A673 (cell line): ENCODE results near the gene BCAT1. TPM values are rescaled to one million over a fixed set of nuclear protein-coding genes. Genes with fewer than 3 reads are reported as not detected.
"Not testable (repeated sequence)": the region's sequence is repeated elsewhere in the genome, so short reads cannot be mapped to it uniquely, and the experiment has no call there.

Experiments used
- BruUV-seq: library from RNA; stranded (reverse); fragments of 400-500 nt; replicated peaks from 2 replicates; lab custom pipeline; 2021; lab: Mats Ljungman, UMichigan
- CTCF ChIA-PET: fragments of 300-600 bp; sonication (Branson Sonifier 250); formaldehyde crosslinking; loops from one replicate; lab custom pipeline; 2022; ENCODE audit warnings: antibody characterized with exemption; lab: Charles Lee
- POLR2A ChIA-PET: fragments of 300-600 bp; sonication (Branson Sonifier 250); formaldehyde crosslinking; loops from one replicate; lab custom pipeline; 2022; ENCODE audit warnings: antibody characterized with exemption; ENCODE audit not compliant: low non-redundant PET; lab: Charles Lee
- DNase-seq: peaks from one replicate; pipeline ENCODE4 v3.0.0-alpha.2; 2015; ENCODE audit warnings: low spot score
- H3K27ac ChIP-seq: fragments of 200-600 bp; sonication (generic); 2 replicates; pipeline ENCODE4 v1.5.1; 2016; ENCODE audit warnings: mixed run types, low read depth, mild to moderate bottlenecking, mixed read lengths, antibody characterized with exemption, low read length; ENCODE audit not compliant: poor library complexity, severe bottlenecking
- H3K27me3 ChIP-seq: fragments of 200-600 bp; sonication (generic); replicated peaks from 2 replicates; pipeline ENCODE4 v1.6.1; 2017; ENCODE audit warnings: mixed run types, low read depth, mild to moderate bottlenecking, mixed read lengths, antibody characterized with exemption, low read length; ENCODE audit not compliant: insufficient read depth, poor library complexity
- H3K36me3 ChIP-seq: fragments of 200-600 bp; sonication (generic); 2 replicates; pipeline ENCODE4 v1.6.1; 2016; ENCODE audit warnings: mixed run types, mild to moderate bottlenecking, mixed read lengths, antibody characterized with exemption, low read length; ENCODE audit not compliant: insufficient read depth, poor library complexity, severe bottlenecking
- H3K4me1 ChIP-seq: fragments of 200-600 bp; sonication (generic); 2 replicates; pipeline ENCODE4 v1.6.1; 2017; ENCODE audit warnings: mixed run types, mild to moderate bottlenecking, mixed read lengths, antibody characterized with exemption, low read length; ENCODE audit not compliant: insufficient read depth, poor library complexity, severe bottlenecking
- H3K4me3 ChIP-seq: fragments of 200-600 bp; sonication (generic); 2 replicates; pipeline ENCODE4 v1.5.1; 2016; ENCODE audit warnings: low read depth, mixed run types, mild to moderate bottlenecking, mixed read lengths, low read length; ENCODE audit not compliant: poor library complexity, severe bottlenecking
- H3K9me3 ChIP-seq: fragments of 200-600 bp; sonication (generic); 2 replicates; pipeline ENCODE4 v1.6.1; 2016; ENCODE audit warnings: mixed run types, low read depth, mild to moderate bottlenecking, mixed read lengths, antibody characterized with exemption, low read length; ENCODE audit not compliant: poor library complexity, severe bottlenecking
- CTCF ChIP-seq: fragments of 300-800, 200-600 bp; sonication (generic); conservative IDR thresholded peaks from 2 replicates; pipeline ENCODE4 v1.5.1; 2017; ENCODE audit warnings: low read depth, mild to moderate bottlenecking, antibody characterized with exemption, low read length, moderate library complexity, mixed read lengths
- EZH2 ChIP-seq: fragments of 200-600 bp; sonication (generic); IDR thresholded peaks from 2 replicates; pipeline ENCODE4 v1.6.1; 2017; ENCODE audit warnings: borderline replicate concordance, low read depth, mild to moderate bottlenecking, mixed read lengths, antibody characterized with exemption, low read length; ENCODE audit not compliant: poor library complexity, severe bottlenecking
- intact Hi-C: fragments of 100-400 bp; cut with micrococcal nuclease; formaldehyde crosslinking; loops from one replicate; pipeline ENCODE4 v1.10.0; 2022; ENCODE audit not compliant: unreplicated experiment
- total RNA-seq: library from RNA; stranded (reverse); gene quantifications from 2 replicates; pipeline ENCODE4 v1.2.3, GENCODE V29; 2021

The BCAT1 gene
- total RNA-seq, 1 experiment from 2014 or later = 195 TPM

- H3K27ac ChIP-seq = no peak overlapping the region
- no peak for TF ChIP-seq CTCF
- no peak for TF ChIP-seq EZH2
- ChIA-PET CTCF (no interaction called here), POLR2A (no interaction called here)
- DNase-seq = no peak
- no peaks in the 10 kb centered on the region for H3K9me3 ChIP-seq
- BruUV-seq = no TSS peak
- H3K4me1 ChIP-seq = peaks cover 11% of the 10 kb centered on the region
- no peaks in the 10 kb centered on the region for H3K36me3 ChIP-seq
- H3K4me3 ChIP-seq = no peak overlapping the region
- no peaks in the 10 kb centered on the region for H3K27me3 ChIP-seq
- intact Hi-C loops = no loop called here
Measured at GRCh38 chr12:24913953-24914352, 34.9 kb downstream of the BCAT1 start.

- ChIA-PET CTCF (no interaction called here), POLR2A (no interaction called here)
- no peaks in the 10 kb centered on the region for H3K27me3 ChIP-seq
- H3K27ac ChIP-seq = no peak overlapping the region
- intact Hi-C loops = no loop called here
- H3K4me1 ChIP-seq = peaks cover 11% of the 10 kb centered on the region
- H3K36me3 ChIP-seq = no peaks in the 10 kb centered on the region
- H3K9me3 ChIP-seq = no peaks in the 10 kb centered on the region
- no TSS peak for BruUV-seq
- DNase-seq = no peak
- no peak overlapping the region for H3K4me3 ChIP-seq
- TF ChIP-seq EZH2 (no peak), CTCF (no peak)
Measured at GRCh38 chr12:24913130-24913529, 35.8 kb downstream of the BCAT1 start.

- BruUV-seq = no TSS peak
Measured at GRCh38 chr12:24911271-24911791, 37.6 kb downstream of the BCAT1 start.

GRCh38 chr12:24910192-24910591 lies 38.7 kb downstream of the BCAT1 start:
- H3K4me3 ChIP-seq, H3K9me3 ChIP-seq, DNase-seq, POLR2A ChIA-PET, H3K27me3 ChIP-seq, BruUV-seq, H3K36me3 ChIP-seq, H3K27ac ChIP-seq, intact Hi-C loops, CTCF ChIA-PET: not testable (repeated sequence)
- H3K4me1 ChIP-seq = peaks cover 18% of the 10 kb centered on the region

More at GRCh38 chr12:24911271-24911791, 37.6 kb downstream of the BCAT1 start:
- no peak overlapping the region for H3K27ac ChIP-seq
- ChIA-PET POLR2A (interaction anchor here (0.5 kb wide), 1 partner anchor 452 kb away, joined by 6 read pairs; no protein-coding TSS in a partner anchor), CTCF (no interaction called here)
- H3K27me3 ChIP-seq = no peaks in the 10 kb centered on the region
- H3K4me3 ChIP-seq = no peak overlapping the region
- intact Hi-C loops = no loop called here
- no peaks in the 10 kb centered on the region for H3K9me3 ChIP-seq
- no peak for DNase-seq
- H3K4me1 ChIP-seq = peaks cover 11% of the 10 kb centered on the region
- TF ChIP-seq EZH2 (no peak), CTCF (no peak)
- H3K36me3 ChIP-seq = no peaks in the 10 kb centered on the region
